Neuronal stem cell (in vitro differentiated cells): ENCODE measurements around the gene SERPINA9.
A peak's percentile ranks its signal among the peaks of the same experiment; 100 is the strongest.

ENCODE experiments used
- DNase-seq: peaks from one replicate; pipeline ENCODE4 v3.0.0-alpha.2; 2013; ENCODE audit warnings: low spot score
- H2AFZ ChIP-seq: one replicate; pipeline ENCODE4 v1.6.1; 2013; ENCODE audit warnings: mild to moderate bottlenecking, low read length, inconsistent platforms
- H2AK5ac ChIP-seq: 2 replicates; pipeline ENCODE4 v1.6.1; 2013; ENCODE audit warnings: low read depth, mild to moderate bottlenecking, inconsistent platforms, low read length, moderate library complexity, mixed read lengths
- H2BK120ac ChIP-seq: 2 replicates; pipeline ENCODE4 v1.6.1; 2013; ENCODE audit warnings: low read depth, mild to moderate bottlenecking, inconsistent platforms, low read length, moderate library complexity, mixed read lengths
- H2BK12ac ChIP-seq: one replicate; pipeline ENCODE4 v1.6.1; 2013; ENCODE audit warnings: low read length, inconsistent platforms
- H2BK15ac ChIP-seq: 2 replicates; pipeline ENCODE4 v1.6.1; 2013; ENCODE audit warnings: mild to moderate bottlenecking, low read length, inconsistent platforms, mixed read lengths
- H2BK5ac ChIP-seq: one replicate; pipeline ENCODE4 v1.6.1; 2013; ENCODE audit warnings: inconsistent platforms, mild to moderate bottlenecking, low read length, moderate library complexity
- H3K14ac ChIP-seq: one replicate; pipeline ENCODE4 v1.6.1; 2013; ENCODE audit warnings: low read length, inconsistent platforms
- H3K18ac ChIP-seq: 2 replicates; pipeline ENCODE4 v1.6.1; 2013; ENCODE audit warnings: low read length, inconsistent platforms
- H3K23ac ChIP-seq: 2 replicates; pipeline ENCODE4 v1.6.1; 2013; ENCODE audit warnings: low read depth, mild to moderate bottlenecking, mixed read lengths, low read length, inconsistent platforms; ENCODE audit not compliant: poor library complexity
- H3K27ac ChIP-seq: replicated peaks from 3 replicates; pipeline ENCODE4 v1.5.1; 2013; ENCODE audit warnings: low read length, inconsistent platforms
- H3K27me3 ChIP-seq, 3 experiments: 2 replicates each; pipeline ENCODE4 v1.6.1; 2013; ENCODE audit warnings: low read length in 3 of 3, mild to moderate bottlenecking in 2 of 3, inconsistent platforms in 1 of 3, low read depth in 1 of 3, mixed read lengths in 1 of 3, moderate library complexity in 1 of 3; ENCODE audit not compliant: control insufficient read depth in 3 of 3, insufficient read depth in 3 of 3
- H3K36me3 ChIP-seq, 2 donors: replicated peaks in 1 of 2; 2 replicates each; pipeline ENCODE4 v1.6.1; 2013; ENCODE audit warnings: low read length in 2 of 2; ENCODE audit not compliant: control insufficient read depth in 2 of 2, insufficient read depth in 2 of 2
- H3K4ac ChIP-seq: 2 replicates; pipeline ENCODE4 v1.6.1; 2013; ENCODE audit warnings: inconsistent platforms, mild to moderate bottlenecking, low read length, moderate library complexity
- H3K4me1 ChIP-seq, 2 donors: 1 replicate in 1 of 2; 2 replicates in 1 of 2; pipeline ENCODE4 v1.6.1; 2013; ENCODE audit warnings: low read length in 2 of 2, low read depth in 1 of 2; ENCODE audit not compliant: control insufficient read depth in 2 of 2, insufficient read depth in 1 of 2
- H3K4me2 ChIP-seq: one replicate; pipeline ENCODE4 v1.6.1; 2013; ENCODE audit warnings: mild to moderate bottlenecking, low read length, inconsistent platforms; ENCODE audit not compliant: insufficient read depth, poor library complexity, severe bottlenecking
- H3K4me3 ChIP-seq, 2 donors: 2 replicates each; pipeline ENCODE4 v1.5.1; 2013; ENCODE audit warnings: low read length in 2 of 2, mild to moderate bottlenecking in 2 of 2, inconsistent platforms in 1 of 2, moderate library complexity in 1 of 2
- H3K79me1 ChIP-seq: one replicate; pipeline ENCODE4 v1.6.1; 2013; ENCODE audit warnings: low read depth, mild to moderate bottlenecking, inconsistent platforms, low read length, moderate library complexity
- H3K9ac ChIP-seq: one replicate; pipeline ENCODE4 v1.6.1; 2013; ENCODE audit warnings: mild to moderate bottlenecking, low read depth, low read length, inconsistent platforms; ENCODE audit not compliant: poor library complexity
- H3K9me3 ChIP-seq, 2 donors: replicated peaks in 1 of 2; 2 replicates each; pipeline versions ENCODE3 to v1.6.1; 2013; ENCODE audit warnings: low read length in 2 of 2, mild to moderate bottlenecking in 2 of 2, inconsistent platforms in 1 of 2, low read depth in 1 of 2, mixed read lengths in 1 of 2, moderate library complexity in 1 of 2; ENCODE audit not compliant: control insufficient read depth in 2 of 2, insufficient read depth in 1 of 2
- H4K8ac ChIP-seq: one replicate; pipeline ENCODE4 v1.6.1; 2013; ENCODE audit warnings: low read depth, mild to moderate bottlenecking, inconsistent platforms, low read length, moderate library complexity
- H4K91ac ChIP-seq: one replicate; pipeline ENCODE4 v1.6.1; 2013; ENCODE audit warnings: low read length, low read depth, mild to moderate bottlenecking, inconsistent platforms; ENCODE audit not compliant: poor library complexity
- WGBS, 2 donors: extraction: QIAGEN DNeasy Blood & Tissue Kit; methylation state at CpG; one replicate each; pipeline ENCODE4 v1.1.7; 2013; ENCODE audit warnings: missing lambda C conversion rate in 2 of 2, mixed read lengths in 1 of 2; ENCODE audit not compliant: insufficient read length in 2 of 2, insufficient replicate concordance in 1 of 2; ENCODE audit errors: extremely low coverage in 2 of 2; 5-methylcytosine and 5-hydroxymethylcytosine counted together

SERPINA9 gene

GRCh38 chr14:94462763-94463572 lies 13.0 kb downstream of the SERPINA9 start:
- no peak overlapping the region for H3K4me2 ChIP-seq
- H3K23ac ChIP-seq, result no peak overlapping the region
- no peak overlapping the region for H4K8ac ChIP-seq
- H3K27me3 ChIP-seq, result no peaks in the 10 kb centered on the region
- no peak overlapping the region for H2BK5ac ChIP-seq
- no peak overlapping the region for H2AK5ac ChIP-seq
- no peak overlapping the region for H2BK120ac ChIP-seq
- H3K4me3 ChIP-seq, result no peak overlapping the region
- no peaks in the 10 kb centered on the region for H3K36me3 ChIP-seq
- no CpG with 5 or more reads among the region's 7 CpGs for WGBS, 2 donors
- no peak overlapping the region for H4K91ac ChIP-seq
- H2AFZ ChIP-seq, result no peak overlapping the region
- H3K79me1 ChIP-seq, result no peaks in the 10 kb centered on the region
- H3K14ac ChIP-seq, result no peak overlapping the region
- no peak overlapping the region for H3K27ac ChIP-seq
- H2BK15ac ChIP-seq, result no peak overlapping the region
- H3K4ac ChIP-seq, result no peak overlapping the region
- H3K9me3 ChIP-seq, result peaks cover 0 to 10% of the 10 kb centered on the region in 2 donors
- H2BK12ac ChIP-seq, result no peak overlapping the region
- H3K18ac ChIP-seq, result no peak overlapping the region
- H3K9ac ChIP-seq, result no peak overlapping the region
- H3K4me1 ChIP-seq, result peaks cover 0 to 4% of the 10 kb centered on the region in 2 donors
- DNase-seq, result no peak

GRCh38 chr14:94462219-94462551 lies 13.8 kb downstream of the SERPINA9 start:
- no peak overlapping the region for H3K9ac ChIP-seq
- no peak for DNase-seq
- H2BK5ac ChIP-seq, result no peak overlapping the region
- H3K18ac ChIP-seq, result peak overlapping the region; percentile 75
- no peak overlapping the region for H2BK120ac ChIP-seq
- no peak overlapping the region for H3K4me2 ChIP-seq
- no peak overlapping the region for H2AFZ ChIP-seq
- no peak overlapping the region for H4K91ac ChIP-seq
- H3K14ac ChIP-seq, result no peak overlapping the region
- peaks cover 0 to 10% of the 10 kb centered on the region in 2 donors for H3K9me3 ChIP-seq
- no CpG with 5 or more reads among the region's 6 CpGs for WGBS, 2 donors
- no peak overlapping the region for H3K4me3 ChIP-seq
- H2BK12ac ChIP-seq, result no peak overlapping the region
- H3K23ac ChIP-seq, result no peak overlapping the region
- no peak overlapping the region for H3K27ac ChIP-seq
- no peak overlapping the region for H4K8ac ChIP-seq
- peaks cover 0 to 4% of the 10 kb centered on the region in 2 donors for H3K4me1 ChIP-seq
- peak overlapping the region; percentile 66 for H2AK5ac ChIP-seq
- H3K27me3 ChIP-seq, result no peaks in the 10 kb centered on the region
- H3K79me1 ChIP-seq, result no peaks in the 10 kb centered on the region
- H3K4ac ChIP-seq, result no peak overlapping the region
- no peak overlapping the region for H2BK15ac ChIP-seq
- no peaks in the 10 kb centered on the region for H3K36me3 ChIP-seq

GRCh38 chr14:94461526-94462218 lies 14.3 kb downstream of the SERPINA9 start:
- DNase-seq, result no peak
- Histone ChIP-seq H4K91ac (no peak overlapping the region), H2AK5ac (peak overlapping the region; percentile 66), H3K27me3 (no peaks in the 10 kb centered on the region), H3K9ac (no peak overlapping the region), H3K18ac (peak overlapping the region; percentile 75), H3K14ac (no peak overlapping the region), H3K4me1 (no peaks in the 10 kb centered on the region), H3K23ac (no peak overlapping the region), H3K36me3 (no peaks in the 10 kb centered on the region), H2BK120ac (no peak overlapping the region), H2BK5ac (no peak overlapping the region), H3K9me3 (peaks cover 0 to 10% of the 10 kb centered on the region in 2 donors), H3K4ac (no peak overlapping the region), H2AFZ (no peak overlapping the region), H3K4me2 (no peak overlapping the region), H3K79me1 (no peaks in the 10 kb centered on the region), H2BK15ac (no peak overlapping the region), H3K4me3 (peak overlapping the region in 1 of 2 donors; percentile 34), H4K8ac (no peak overlapping the region), H2BK12ac (no peak overlapping the region), H3K27ac (no peak overlapping the region)
- no CpG with 5 or more reads among the region's 19 CpGs for WGBS, 2 donors

- no peak overlapping the region for H4K8ac ChIP-seq
- H3K14ac ChIP-seq, result no peak overlapping the region
- no peak overlapping the region for H2BK5ac ChIP-seq
- H3K4me1 ChIP-seq, result no peaks in the 10 kb centered on the region
- no peak overlapping the region for H3K18ac ChIP-seq
- no peak overlapping the region for H3K9ac ChIP-seq
- H3K4ac ChIP-seq, result no peak overlapping the region
- no peak for DNase-seq
- H3K9me3 ChIP-seq, result peaks cover 0 to 10% of the 10 kb centered on the region in 2 donors
- no peak overlapping the region for H2BK120ac ChIP-seq
- no peak overlapping the region for H2BK15ac ChIP-seq
- H3K23ac ChIP-seq, result no peak overlapping the region
- WGBS, 2 donors, result no CpG with 5 or more reads among the region's 8 CpGs
- H2AFZ ChIP-seq, result no peak overlapping the region
- no peaks in the 10 kb centered on the region for H3K27me3 ChIP-seq
- H3K4me2 ChIP-seq, result no peak overlapping the region
- no peak overlapping the region for H3K4me3 ChIP-seq
- H2BK12ac ChIP-seq, result no peak overlapping the region
- no peak overlapping the region for H4K91ac ChIP-seq
- H3K36me3 ChIP-seq, result no peaks in the 10 kb centered on the region
- H2AK5ac ChIP-seq, result no peak overlapping the region
- no peaks in the 10 kb centered on the region for H3K79me1 ChIP-seq
- no peak overlapping the region for H3K27ac ChIP-seq
Measured at GRCh38 chr14:94460631-94461416, 15.2 kb downstream of the SERPINA9 start.
